ENCODE measurements around the gene INPP5A. TPM values are rescaled to one million over a fixed set of nuclear protein-coding genes. Genes with fewer than 3 reads are reported as not detected.

The INPP5A gene
- total and polyA plus RNA-seq, 2 experiments from 2014 or later: 41.2 to 53.6 TPM

DNA sequence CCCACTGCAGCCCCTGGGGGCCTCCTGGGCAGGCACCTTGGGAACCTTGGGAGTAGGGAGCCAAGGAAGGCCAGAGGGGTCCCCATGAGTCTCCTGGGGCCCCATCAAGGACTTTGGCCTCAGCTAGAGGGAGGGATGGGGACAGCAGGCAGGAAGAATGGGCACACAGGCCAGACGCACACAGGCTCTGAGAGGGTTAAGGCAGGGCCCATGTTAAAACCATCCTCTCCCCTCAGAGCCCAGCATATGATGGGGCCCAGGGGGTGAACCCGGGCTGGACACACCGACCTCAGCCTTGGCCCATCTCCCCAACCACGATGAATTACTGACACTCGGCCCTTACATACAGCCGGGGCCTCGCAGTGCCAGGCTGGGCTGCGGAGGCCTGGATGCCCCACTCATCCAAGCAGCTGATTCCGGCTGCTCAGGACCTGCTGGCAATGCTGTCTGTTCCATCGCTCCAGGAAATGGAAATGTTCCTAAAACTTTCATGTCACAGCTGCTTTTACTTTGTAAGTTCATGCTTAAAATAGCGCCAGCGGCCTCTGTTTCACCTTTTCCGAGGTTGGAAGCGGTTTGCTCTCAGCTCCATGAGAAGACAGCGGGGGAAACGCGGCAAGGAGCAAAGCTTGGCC, 17.3 kb upstream of the INPP5A start:
- H3K4me2 ChIP-seq: no peak overlapping the region
- 62% methylated on average over 17 of the region's 17 CpGs for WGBS (ENCODE audit: low lambda C conversion rate, missing lambda C conversion rate)
- DNase-seq (ENCODE audit: low spot score): peak; percentile 74

DNA sequence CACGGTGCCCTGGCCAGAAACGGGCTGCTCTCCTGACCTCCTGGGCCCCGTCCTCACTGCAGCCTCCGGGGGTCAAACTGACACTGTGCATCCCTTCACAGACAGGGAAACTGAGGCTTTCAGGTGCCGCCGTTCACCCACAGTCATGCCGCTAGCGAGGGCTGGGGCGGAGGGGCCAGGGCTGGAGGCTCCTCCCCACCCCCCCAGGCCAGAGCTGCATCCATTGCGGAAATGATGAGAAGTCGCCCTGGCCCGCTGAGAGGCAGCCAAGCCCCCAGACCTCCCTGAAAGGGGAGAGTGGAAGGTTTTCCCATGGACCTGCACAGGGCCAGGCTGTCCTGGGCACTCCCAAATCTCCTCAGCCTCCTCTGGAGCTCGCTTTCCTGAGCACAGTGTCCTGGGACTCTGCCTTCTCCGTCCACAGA, 16.5 kb upstream of the INPP5A start:
- no peaks in the 10 kb centered on the region for H3K9me2 ChIP-seq (replicated peaks; ENCODE audit: insufficient read depth)
- no peaks in the 10 kb centered on the region for H3K9me3 ChIP-seq (ENCODE audit: low read depth)
- DNase-seq (ENCODE audit: low spot score): no peak
- TF ChIP-seq, protein P1, sequence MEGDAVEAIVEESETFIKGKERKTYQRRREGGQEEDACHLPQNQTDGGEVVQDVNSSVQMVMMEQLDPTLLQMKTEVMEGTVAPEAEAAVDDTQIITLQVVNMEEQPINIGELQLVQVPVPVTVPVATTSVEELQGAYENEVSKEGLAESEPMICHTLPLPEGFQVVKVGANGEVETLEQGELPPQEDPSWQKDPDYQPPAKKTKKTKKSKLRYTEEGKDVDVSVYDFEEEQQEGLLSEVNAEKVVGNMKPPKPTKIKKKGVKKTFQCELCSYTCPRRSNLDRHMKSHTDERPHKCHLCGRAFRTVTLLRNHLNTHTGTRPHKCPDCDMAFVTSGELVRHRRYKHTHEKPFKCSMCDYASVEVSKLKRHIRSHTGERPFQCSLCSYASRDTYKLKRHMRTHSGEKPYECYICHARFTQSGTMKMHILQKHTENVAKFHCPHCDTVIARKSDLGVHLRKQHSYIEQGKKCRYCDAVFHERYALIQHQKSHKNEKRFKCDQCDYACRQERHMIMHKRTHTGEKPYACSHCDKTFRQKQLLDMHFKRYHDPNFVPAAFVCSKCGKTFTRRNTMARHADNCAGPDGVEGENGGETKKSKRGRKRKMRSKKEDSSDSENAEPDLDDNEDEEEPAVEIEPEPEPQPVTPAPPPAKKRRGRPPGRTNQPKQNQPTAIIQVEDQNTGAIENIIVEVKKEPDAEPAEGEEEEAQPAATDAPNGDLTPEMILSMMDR (IDR thresholded peaks at IDR 0.05; ENCODE audit: poor library complexity): no peak
- TF ChIP-seq EZH2 (IDR thresholded peaks at IDR 0.05; ENCODE audit: borderline replicate concordance) (no peak), EZH2phosphoT487 (IDR thresholded peaks at IDR 0.05; ENCODE audit: low read depth, severe bottlenecking, unreplicated experiment) (no peak)
- no peaks in the 10 kb centered on the region for H3K27me3 ChIP-seq
- H3K4me2 ChIP-seq: no peak overlapping the region
- no peaks in the 10 kb centered on the region for H3K79me2 ChIP-seq
- H3K36me3 ChIP-seq (replicated peaks; ENCODE audit: insufficient read depth, low read depth): no peaks in the 10 kb centered on the region
- WGBS (ENCODE audit: low lambda C conversion rate, missing lambda C conversion rate): 86% methylated on average over 13 of the region's 14 CpGs
- H3K4me1 ChIP-seq (ENCODE audit: insufficient read depth): peaks cover 50% of the 10 kb centered on the region
- peak overlapping the region; percentile 78 for H3K27ac ChIP-seq
- H2AFZ ChIP-seq: no peak overlapping the region
- no peak overlapping the region for H3K4me3 ChIP-seq
- H4K20me1 ChIP-seq (ENCODE audit: insufficient read depth, poor library complexity, severe bottlenecking): no peaks in the 10 kb centered on the region

More for the DNA sequence above, 17.3 kb upstream of the INPP5A start:
- H3K79me2 ChIP-seq: no peaks in the 10 kb centered on the region
- no peaks in the 10 kb centered on the region for H3K36me3 ChIP-seq (replicated peaks; ENCODE audit: insufficient read depth, low read depth)
- H3K27me3 ChIP-seq: no peaks in the 10 kb centered on the region
- TF ChIP-seq, protein P1 (IDR thresholded peaks at IDR 0.05; ENCODE audit: poor library complexity): no peak
- TF ChIP-seq EZH2 (IDR thresholded peaks at IDR 0.05; ENCODE audit: borderline replicate concordance): no peak
- TF ChIP-seq EZH2phosphoT487 (IDR thresholded peaks at IDR 0.05; ENCODE audit: low read depth, severe bottlenecking, unreplicated experiment): no peak
- H3K27ac ChIP-seq: peak overlapping the region; percentile 97
- H3K4me1 ChIP-seq (ENCODE audit: insufficient read depth): peaks cover 57% of the 10 kb centered on the region
- H3K4me3 ChIP-seq: no peak overlapping the region
- H3K9me2 ChIP-seq (replicated peaks; ENCODE audit: insufficient read depth): no peaks in the 10 kb centered on the region
- no peaks in the 10 kb centered on the region for H4K20me1 ChIP-seq (ENCODE audit: insufficient read depth, poor library complexity, severe bottlenecking)
- H3K9me3 ChIP-seq (ENCODE audit: low read depth): no peaks in the 10 kb centered on the region
- no peak overlapping the region for H2AFZ ChIP-seq

DNA sequence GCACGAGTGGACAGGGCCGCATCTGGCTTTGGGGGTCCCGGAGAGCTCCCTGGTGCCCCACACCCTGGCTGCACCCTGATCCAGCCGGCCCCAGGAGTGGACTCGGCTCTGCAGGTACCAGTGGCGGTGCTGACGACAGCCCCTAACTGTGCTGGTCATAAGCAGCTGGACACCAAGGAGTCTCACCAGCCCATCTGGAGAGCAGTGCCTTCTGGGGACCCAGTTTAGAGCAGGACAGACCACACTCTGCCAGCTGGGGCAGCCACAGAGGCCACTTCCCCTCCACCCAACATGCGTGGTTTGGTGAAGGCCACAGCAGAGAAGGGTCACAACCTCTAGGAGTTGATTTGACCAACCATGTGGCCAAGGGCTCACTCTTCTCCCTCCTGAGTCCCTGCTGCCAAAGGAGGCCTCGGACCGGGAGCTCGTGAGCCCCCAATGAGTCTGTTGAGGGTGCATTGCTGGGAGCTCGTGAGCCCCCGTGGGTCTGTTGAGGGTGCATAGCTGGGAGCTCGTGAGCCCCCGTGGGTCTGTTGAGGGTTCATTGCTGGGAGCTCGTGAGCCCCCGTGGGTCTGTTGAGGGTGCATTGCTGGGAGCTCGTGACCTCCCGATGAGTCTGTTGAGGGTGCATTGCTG, 16.0 kb upstream of the INPP5A start:
- WGBS (ENCODE audit: low lambda C conversion rate, missing lambda C conversion rate): 96% methylated on average over 19 of the region's 19 CpGs
- H3K79me2 ChIP-seq: no peaks in the 10 kb centered on the region
- H3K36me3 ChIP-seq (replicated peaks; ENCODE audit: insufficient read depth, low read depth): no peaks in the 10 kb centered on the region
- TF ChIP-seq EZH2 (IDR thresholded peaks at IDR 0.05; ENCODE audit: borderline replicate concordance) (no peak), EZH2phosphoT487 (IDR thresholded peaks at IDR 0.05; ENCODE audit: low read depth, severe bottlenecking, unreplicated experiment) (no peak)
- TF ChIP-seq, protein P1 (IDR thresholded peaks at IDR 0.05; ENCODE audit: poor library complexity): no peak
- no peak overlapping the region for H3K4me2 ChIP-seq
- no peak for DNase-seq (ENCODE audit: low spot score)
- H3K4me3 ChIP-seq: no peak overlapping the region
- H3K9me3 ChIP-seq (ENCODE audit: low read depth): no peaks in the 10 kb centered on the region
- H3K4me1 ChIP-seq (ENCODE audit: insufficient read depth): peaks cover 44% of the 10 kb centered on the region
- H3K9me2 ChIP-seq (replicated peaks; ENCODE audit: insufficient read depth): no peaks in the 10 kb centered on the region
- peak overlapping the region; percentile 78 for H3K27ac ChIP-seq
- no peaks in the 10 kb centered on the region for H3K27me3 ChIP-seq
- H2AFZ ChIP-seq: no peak overlapping the region
- H4K20me1 ChIP-seq (ENCODE audit: insufficient read depth, poor library complexity, severe bottlenecking): no peaks in the 10 kb centered on the region
